Breast epithelium (tissue), 3 donors: ENCODE measurements around the gene PTGIR.

Experiments used
- POLR2AphosphoS5 ChIP-seq, 3 donors: sonication (generic); formaldehyde crosslinking; IDR thresholded peaks; one replicate each; pipeline ENCODE4 v1.6.1; 2017; ENCODE audit warnings: antibody characterized with exemption in 3 of 3
- TF ChIP-seq, protein P1 (sequence below), 3 donors: fragments of 450-650 bp; IDR thresholded peaks; one replicate each; pipeline ENCODE4 v1.5.1; 2016 to 2017; ENCODE audit warnings: antibody characterized with exemption in 3 of 3, mild to moderate bottlenecking in 3 of 3, moderate library complexity in 3 of 3

DNA sequence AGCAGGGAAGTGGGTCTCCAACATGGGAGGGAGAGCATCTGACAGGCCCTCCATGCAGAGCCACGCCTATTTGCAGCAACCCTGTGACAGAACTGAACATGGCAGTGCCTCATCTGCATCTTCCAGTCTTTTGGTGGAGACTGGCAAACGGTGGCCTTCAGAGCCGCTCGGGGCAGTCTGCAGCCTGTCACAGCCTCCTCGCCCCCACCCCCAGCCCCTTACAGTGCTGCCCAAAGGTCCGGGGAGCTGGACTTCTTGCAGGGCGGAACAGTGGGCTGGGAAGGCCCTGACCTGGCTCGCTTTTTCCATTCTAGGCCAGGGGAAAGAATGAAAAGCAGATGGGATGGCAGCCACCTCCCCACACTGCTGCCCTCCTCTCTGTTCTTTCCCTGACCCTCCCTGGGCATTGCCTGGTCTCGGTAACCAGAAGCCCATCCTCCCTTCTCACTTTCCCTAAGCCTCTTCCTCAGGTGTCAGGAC, 21.1 kb downstream of the PTGIR start:
- TF ChIP-seq, protein P1, sequence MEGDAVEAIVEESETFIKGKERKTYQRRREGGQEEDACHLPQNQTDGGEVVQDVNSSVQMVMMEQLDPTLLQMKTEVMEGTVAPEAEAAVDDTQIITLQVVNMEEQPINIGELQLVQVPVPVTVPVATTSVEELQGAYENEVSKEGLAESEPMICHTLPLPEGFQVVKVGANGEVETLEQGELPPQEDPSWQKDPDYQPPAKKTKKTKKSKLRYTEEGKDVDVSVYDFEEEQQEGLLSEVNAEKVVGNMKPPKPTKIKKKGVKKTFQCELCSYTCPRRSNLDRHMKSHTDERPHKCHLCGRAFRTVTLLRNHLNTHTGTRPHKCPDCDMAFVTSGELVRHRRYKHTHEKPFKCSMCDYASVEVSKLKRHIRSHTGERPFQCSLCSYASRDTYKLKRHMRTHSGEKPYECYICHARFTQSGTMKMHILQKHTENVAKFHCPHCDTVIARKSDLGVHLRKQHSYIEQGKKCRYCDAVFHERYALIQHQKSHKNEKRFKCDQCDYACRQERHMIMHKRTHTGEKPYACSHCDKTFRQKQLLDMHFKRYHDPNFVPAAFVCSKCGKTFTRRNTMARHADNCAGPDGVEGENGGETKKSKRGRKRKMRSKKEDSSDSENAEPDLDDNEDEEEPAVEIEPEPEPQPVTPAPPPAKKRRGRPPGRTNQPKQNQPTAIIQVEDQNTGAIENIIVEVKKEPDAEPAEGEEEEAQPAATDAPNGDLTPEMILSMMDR (IDR thresholded peaks at IDR 0.05) = no peak
- no peak for TF ChIP-seq POLR2AphosphoS5 (IDR thresholded peaks at IDR 0.05)
